ENCODE measurements around the gene RNU6-1. TPM values are rescaled to one million over a fixed set of nuclear protein-coding genes. Genes with fewer than 3 reads are reported as not detected.

RNU6-1 gene
- total RNA-seq, 1 experiment from 2014 or later, result not detected

DNA sequence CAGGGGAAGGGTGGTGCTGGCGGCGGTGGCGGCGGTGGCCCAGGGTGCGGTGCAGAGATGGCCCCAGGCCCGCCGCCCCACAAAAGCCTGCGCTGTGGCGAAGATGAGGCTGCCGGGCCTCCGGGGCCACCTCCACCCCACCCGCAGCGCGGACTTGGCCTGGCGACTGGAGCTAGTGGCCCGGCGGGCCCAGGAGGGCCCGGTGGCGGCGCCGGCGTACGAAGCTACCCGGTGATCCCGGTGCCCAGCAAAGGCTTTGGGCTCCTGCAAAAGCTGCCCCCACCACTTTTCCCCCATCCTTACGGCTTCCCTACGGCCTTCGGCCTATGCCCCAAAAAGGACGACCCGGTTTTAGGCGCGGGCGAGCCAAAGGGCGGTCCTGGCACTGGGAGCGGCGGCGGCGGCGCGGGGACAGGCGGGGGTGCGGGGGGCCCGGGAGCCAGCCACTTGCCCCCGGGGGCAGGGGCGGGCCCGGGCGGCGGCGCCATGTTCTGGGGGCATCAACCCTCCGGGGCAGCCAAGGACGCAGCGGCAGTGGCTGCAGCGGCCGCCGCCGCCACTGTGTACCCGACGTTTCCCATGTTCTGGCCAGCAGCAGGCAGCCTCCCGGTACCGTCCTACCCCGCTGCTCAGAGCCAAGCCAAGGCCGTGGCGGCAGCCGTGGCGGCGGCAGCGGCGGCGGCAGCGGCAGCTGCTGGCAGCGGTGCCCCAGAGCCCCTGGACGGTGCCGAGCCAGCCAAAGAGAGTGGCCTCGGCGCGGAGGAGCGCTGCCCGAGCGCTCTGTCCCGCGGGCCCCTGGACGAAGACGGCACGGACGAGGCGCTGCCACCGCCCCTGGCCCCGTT, 12.9 kb downstream of the RNU6-1 start:
- H3K27me3 Mint-ChIP-seq (ENCODE audit: insufficient read depth, unreplicated experiment), result peaks cover 17% of the 10 kb centered on the region
- no peaks in the 10 kb centered on the region for H3K36me3 Mint-ChIP-seq (ENCODE audit: insufficient read depth, unreplicated experiment)
- no peak overlapping the region for H3K4me3 Mint-ChIP-seq (ENCODE audit: unreplicated experiment)
- no peak overlapping the region for H3K27ac Mint-ChIP-seq (ENCODE audit: unreplicated experiment)
- DNase-seq, result no peak
- no peaks in the 10 kb centered on the region for H3K9me3 Mint-ChIP-seq (ENCODE audit: unreplicated experiment)
- ChIA-PET POLR2A (no interaction called here), CTCF (no interaction called here)
- H3K27me3 ChIP-seq (replicated peaks; ENCODE audit: control insufficient read depth, insufficient read depth, low read length), result no peaks in the 10 kb centered on the region
- peaks cover 12% of the 10 kb centered on the region for H3K4me1 Mint-ChIP-seq (ENCODE audit: low read depth, unreplicated experiment)
- intact Hi-C loops (cut with micrococcal nuclease; ENCODE audit: unreplicated experiment), result no loop called here
- no TSS peak for BruUV-seq (replicated peaks)
- H3K36me3 ChIP-seq (ENCODE audit: control insufficient read depth, insufficient read depth, low read length), result no peaks in the 10 kb centered on the region
- no peaks in the 10 kb centered on the region; the same call in 1 of the 2 replicates for H3K4me1 ChIP-seq
- no peaks in the 10 kb centered on the region for H3K9me3 ChIP-seq
- TF ChIP-seq, protein P1, sequence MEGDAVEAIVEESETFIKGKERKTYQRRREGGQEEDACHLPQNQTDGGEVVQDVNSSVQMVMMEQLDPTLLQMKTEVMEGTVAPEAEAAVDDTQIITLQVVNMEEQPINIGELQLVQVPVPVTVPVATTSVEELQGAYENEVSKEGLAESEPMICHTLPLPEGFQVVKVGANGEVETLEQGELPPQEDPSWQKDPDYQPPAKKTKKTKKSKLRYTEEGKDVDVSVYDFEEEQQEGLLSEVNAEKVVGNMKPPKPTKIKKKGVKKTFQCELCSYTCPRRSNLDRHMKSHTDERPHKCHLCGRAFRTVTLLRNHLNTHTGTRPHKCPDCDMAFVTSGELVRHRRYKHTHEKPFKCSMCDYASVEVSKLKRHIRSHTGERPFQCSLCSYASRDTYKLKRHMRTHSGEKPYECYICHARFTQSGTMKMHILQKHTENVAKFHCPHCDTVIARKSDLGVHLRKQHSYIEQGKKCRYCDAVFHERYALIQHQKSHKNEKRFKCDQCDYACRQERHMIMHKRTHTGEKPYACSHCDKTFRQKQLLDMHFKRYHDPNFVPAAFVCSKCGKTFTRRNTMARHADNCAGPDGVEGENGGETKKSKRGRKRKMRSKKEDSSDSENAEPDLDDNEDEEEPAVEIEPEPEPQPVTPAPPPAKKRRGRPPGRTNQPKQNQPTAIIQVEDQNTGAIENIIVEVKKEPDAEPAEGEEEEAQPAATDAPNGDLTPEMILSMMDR (IDR thresholded peaks at IDR 0.05; ENCODE audit: insufficient read depth in 1 of 2, low read depth in 1 of 2, low read length in 1 of 2, severe bottlenecking in 1 of 2, unreplicated experiment in 1 of 2), result no peak
- H3K4me3 ChIP-seq (ENCODE audit: low read depth, low read length), result no peak overlapping the region

DNA sequence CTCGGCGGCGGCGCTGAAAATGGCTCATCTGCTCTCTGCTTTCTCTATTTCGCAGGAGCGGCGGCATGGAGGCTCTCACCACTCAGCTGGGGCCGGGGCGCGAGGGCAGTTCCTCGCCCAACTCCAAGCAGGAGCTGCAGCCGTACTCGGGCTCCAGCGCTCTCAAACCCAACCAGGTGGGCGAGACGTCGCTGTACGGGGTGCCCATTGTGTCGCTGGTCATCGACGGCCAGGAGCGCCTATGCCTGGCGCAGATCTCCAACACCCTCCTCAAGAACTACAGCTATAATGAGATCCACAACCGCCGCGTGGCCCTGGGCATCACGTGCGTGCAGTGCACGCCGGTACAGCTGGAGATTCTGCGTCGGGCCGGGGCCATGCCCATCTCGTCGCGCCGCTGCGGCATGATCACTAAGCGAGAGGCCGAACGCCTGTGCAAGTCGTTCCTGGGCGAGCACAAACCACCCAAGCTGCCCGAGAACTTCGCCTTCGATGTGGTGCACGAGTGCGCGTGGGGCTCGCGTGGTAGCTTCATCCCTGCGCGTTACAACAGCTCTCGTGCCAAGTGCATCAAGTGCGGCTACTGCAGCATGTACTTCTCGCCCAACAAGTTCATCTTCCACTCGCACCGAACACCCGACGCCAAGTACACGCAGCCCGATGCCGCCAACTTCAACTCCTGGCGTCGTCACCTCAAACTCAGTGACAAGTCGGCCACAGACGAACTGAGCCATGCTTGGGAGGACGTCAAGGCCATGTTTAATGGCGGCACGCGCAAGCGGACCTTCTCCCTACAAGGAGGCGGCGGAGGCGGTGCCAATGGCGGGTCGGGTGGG, 13.7 kb downstream of the RNU6-1 start:
- no peak overlapping the region for H3K27ac Mint-ChIP-seq (ENCODE audit: unreplicated experiment)
- H3K4me1 Mint-ChIP-seq (ENCODE audit: low read depth, unreplicated experiment), result peaks cover 12% of the 10 kb centered on the region
- ChIA-PET CTCF (no interaction called here), POLR2A (no interaction called here)
- Histone ChIP-seq H3K4me1 (no peaks in the 10 kb centered on the region; the same call in 1 of the 2 replicates), H3K36me3 (ENCODE audit: control insufficient read depth, insufficient read depth, low read length) (no peaks in the 10 kb centered on the region), H3K4me3 (ENCODE audit: low read depth, low read length) (no peak overlapping the region), H3K9me3 (no peaks in the 10 kb centered on the region), H3K27me3 (replicated peaks; ENCODE audit: control insufficient read depth, insufficient read depth, low read length) (no peaks in the 10 kb centered on the region; the same call in 1 of the 2 replicates)
- TF ChIP-seq, protein P1 (IDR thresholded peaks at IDR 0.05; ENCODE audit: insufficient read depth in 1 of 2, low read depth in 1 of 2, low read length in 1 of 2, severe bottlenecking in 1 of 2, unreplicated experiment in 1 of 2), result no peak
- H3K4me3 Mint-ChIP-seq (ENCODE audit: unreplicated experiment), result no peak overlapping the region
- H3K27me3 Mint-ChIP-seq (ENCODE audit: insufficient read depth, unreplicated experiment), result peaks cover 25% of the 10 kb centered on the region
- H3K36me3 Mint-ChIP-seq (ENCODE audit: insufficient read depth, unreplicated experiment), result no peaks in the 10 kb centered on the region
- BruUV-seq (replicated peaks), result no TSS peak
- DNase-seq, result no peak
- intact Hi-C loops (cut with micrococcal nuclease; ENCODE audit: unreplicated experiment), result no loop called here
- H3K9me3 Mint-ChIP-seq (ENCODE audit: unreplicated experiment), result no peaks in the 10 kb centered on the region
